ENCODE data around the gene PHACTR1.

The PHACTR1 gene

DNA sequence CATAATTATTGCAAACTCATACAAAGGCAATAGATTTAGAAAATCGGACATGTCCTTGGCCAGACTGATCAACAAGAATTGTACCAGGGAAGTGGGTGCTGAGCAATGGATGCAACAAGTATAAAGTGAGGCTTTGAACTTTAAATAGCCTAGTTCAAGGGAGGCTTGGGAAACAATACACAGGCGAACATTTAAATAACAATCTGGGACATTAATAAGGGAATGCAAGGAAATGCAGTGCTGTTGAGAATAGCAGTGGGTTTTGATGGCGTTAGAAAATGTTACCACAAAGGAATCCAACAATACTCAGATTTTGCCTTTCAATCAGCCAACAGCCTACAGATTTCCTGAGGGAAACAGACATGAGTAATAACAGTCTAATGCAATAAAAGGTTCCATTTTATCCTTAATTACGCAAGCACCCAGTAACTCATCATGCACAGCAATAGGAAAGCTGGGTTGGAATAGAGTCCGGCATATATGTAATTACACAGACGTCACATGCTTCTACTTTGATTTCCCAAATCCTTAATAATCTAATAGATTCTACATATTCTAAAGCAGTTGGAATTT, 134.6 kb downstream of the PHACTR1 start:
- no peak for DNase-seq

DNA sequence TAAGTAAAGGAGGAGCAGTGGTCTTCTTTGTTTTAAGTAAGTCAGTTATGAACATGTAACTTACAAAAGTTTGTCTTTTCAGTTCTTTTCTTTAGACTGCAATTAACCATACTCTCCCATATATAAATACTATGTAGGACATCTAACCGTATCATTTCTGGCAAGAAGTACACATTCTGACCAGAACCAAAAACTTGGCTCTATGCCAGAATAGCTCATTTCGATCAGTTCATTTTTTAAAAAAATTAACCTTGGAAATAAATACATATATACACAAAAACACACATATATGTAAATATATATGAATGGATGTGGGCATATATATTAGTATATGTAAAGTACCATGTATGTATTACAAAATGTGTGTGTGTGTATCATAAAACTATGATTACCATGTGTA, 145.0 kb downstream of the PHACTR1 start:
- no peak for DNase-seq

DNA sequence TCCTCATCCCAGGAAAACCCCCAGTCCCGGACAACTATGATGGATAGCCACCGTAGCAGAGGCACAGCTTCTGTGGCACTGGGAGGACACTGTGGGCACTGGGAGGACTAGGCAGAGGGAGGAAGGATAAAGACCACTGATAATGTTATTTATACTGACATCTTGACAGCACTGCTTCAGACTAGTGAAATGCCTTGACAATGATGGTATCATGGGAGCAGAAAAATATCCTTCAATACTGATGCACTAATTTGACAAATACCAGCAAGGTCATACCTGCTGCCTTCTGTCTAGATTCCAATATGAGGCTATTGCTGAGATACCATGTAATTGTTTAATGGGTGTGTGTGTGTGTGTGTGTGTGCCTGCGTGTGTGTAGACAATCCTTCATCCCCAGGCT, 148.6 kb downstream of the PHACTR1 start:
- DNase-seq: no peak

DNA sequence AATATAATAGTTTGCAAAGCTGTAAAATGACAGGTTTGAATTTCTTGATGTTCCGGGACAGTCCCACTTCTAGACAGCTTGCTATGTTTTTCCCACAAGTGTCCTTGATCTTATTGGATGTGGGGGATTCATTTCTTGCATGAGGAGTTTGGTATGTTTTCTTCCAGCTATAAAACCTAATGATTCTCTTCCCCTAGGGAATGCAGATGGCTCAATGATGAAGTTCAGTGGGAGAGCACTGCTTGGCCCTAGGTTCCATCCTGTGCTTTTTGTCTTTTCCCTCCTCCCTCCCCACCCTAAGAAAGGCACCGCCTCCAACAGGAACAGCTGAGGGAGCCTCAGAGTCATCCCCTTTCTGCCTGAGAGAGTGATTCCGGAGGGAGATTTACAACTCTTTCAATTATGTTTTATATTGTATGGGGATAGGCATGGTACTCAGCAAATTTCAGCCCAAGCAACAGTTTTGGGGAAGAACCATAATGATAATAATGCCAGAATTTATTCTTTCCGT, 149.2 kb downstream of the PHACTR1 start:
- DNase-seq: no peak

DNA sequence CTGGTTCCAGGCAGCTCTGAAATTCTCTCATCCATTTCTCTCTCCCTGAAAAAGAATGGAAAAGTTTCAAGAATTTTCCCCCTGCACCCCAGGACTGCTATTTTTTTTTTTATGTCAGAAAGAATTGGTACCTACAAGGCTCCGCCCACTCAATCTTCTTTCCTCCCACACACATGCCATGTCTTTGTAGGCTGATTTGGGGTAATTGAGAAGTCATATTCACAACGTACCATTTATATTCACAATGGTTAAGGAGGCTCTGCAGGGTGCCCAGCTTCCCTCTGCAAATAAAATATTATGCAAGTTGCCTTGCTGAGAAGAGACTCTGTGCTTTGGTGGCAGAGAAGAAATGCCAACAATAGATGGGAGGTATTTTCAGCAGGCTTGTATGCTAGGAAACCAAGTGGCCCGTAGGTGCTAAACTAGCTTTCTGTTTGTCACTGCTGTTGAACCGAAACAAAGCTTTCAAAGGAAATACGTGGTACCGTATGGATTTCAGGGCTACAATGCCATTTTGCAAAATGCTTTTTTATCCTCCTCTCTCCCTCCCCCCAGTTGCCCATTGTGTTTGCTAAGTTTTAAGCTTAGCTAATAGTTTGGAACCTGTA, 150.0 kb downstream of the PHACTR1 start:
- DNase-seq: no peak

DNA sequence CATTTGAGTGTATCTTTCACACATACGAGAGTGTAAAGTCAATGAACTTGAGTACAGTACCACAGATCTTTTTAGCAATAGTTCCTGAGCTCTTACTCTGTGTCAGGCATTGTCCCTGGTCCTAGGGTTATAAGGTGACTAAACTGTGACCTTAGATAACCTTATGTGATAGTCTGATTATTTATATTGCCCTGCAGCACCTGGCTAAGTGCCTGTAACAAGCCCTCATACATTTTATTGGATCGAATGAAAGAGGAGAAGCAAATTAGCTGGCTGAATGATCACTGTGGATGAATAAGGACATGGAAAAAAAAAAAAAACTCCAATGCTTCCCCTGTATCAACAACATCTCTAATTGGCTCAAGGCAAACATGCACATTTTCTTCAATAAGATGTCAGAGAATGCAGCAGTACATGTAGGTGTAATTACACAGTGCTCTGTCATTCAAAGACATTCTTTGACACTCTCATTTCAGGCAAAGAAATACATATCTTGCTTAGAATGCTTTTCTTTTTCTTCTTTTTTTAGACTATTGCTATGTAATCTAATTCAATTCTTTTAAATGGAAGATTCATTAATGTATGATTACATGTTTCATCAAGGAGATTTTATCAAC, 153.4 kb downstream of the PHACTR1 start:
- DNase-seq: no peak

DNA sequence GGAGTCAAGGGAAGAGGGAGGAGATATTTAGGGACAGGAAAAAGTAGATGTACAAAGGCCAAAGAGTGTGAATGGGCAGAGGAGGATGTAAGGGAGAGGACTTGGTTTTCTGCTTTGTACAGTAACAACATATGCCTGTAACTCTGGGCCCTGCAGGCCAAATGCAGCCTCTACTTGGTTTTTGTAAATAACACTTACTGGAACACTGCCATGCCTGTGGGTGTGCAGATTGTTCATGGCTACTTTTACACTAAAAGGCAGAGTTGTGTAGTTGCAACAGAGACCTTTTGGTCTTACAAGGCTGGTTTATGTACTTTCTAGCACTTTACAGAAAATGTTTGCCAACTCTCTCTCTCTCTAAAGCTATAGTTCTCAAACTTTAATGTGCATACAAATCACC, 157.1 kb downstream of the PHACTR1 start:
- no peak for DNase-seq

DNA sequence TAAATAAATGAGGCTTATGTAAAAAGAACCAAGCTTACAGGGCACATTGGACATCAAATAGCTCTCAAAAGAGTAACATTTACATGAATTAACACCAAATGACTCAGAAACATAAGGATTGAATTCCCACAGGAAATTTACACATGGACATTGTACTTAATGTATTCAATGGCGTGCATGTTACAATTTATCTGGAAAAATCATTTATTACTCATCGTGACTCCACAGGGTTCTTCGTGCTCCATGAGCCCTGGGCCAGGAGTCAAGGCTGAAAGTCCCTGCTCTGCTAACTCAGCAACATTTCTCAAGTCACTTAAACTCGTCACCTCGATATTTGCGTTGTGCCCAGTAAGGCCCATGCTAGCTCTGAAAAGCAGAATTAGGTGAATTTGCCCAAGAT, 158.5 kb downstream of the PHACTR1 start:
- DNase-seq: no peak

DNA sequence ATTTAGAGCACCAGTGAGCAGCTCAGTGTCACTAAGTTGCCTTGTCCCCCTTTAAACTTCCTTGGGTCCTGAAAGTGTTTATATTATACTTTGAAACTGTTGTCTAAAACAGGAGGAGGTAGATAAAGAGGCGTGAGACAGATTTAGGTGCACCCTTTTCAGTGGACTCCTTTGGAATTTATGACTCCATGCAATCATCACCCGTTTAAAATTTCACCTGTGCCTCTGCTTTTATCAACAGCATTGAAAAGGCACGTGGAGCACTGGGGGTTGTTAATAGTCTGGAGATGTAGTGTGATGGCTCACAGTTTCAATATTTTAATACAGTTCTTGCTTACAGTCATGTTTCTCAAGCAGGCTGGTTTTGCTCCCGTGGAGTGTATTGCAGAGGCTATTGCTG, 162.2 kb downstream of the PHACTR1 start:
- no peak for DNase-seq

DNA sequence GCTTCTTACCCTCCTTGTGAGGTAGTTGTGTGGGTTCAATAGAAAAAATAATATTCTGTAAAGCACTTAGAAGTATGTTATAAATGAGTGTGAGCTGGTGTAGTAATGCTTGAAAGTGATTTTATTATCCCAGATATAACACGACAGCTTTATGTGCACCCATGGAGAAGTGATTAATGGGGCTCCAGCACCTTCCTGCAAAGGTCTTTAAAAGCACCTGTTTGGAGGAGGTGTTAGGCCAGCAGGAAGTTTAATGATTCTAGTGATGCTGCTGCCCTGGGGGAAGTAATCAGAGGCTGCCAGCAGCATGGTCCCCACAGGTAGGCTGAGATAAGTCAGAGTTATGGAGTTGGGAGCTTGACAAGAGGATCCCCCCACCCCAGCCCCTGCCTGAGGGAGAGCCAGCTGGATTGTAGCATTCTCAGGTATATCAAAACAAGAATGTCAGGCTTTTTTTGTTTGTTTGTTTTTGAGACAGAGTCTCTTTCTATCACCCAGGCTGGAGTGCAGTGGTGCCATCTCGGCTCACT, 166.3 kb downstream of the PHACTR1 start:
- DNase-seq: no peak

DNA sequence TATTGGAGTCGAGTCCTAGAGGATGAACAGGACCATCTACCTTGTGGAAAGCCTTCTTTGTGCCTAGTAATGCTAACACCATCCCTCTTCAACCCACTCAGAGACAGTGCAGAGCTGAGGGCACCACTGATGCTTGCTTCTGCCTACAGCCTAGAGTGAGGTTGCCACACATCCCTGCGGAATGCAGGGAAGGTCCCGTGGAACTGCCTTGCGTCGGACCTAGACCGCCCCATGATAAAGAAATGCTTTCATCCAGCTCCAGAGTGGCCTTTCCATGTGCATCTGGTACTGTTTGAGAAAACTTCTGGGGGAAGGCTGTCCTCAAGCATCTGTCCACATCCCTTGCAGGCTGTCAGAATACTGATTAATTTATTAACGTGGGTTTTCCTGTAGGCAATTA, 168.4 kb downstream of the PHACTR1 start:
- DNase-seq: no peak

DNA sequence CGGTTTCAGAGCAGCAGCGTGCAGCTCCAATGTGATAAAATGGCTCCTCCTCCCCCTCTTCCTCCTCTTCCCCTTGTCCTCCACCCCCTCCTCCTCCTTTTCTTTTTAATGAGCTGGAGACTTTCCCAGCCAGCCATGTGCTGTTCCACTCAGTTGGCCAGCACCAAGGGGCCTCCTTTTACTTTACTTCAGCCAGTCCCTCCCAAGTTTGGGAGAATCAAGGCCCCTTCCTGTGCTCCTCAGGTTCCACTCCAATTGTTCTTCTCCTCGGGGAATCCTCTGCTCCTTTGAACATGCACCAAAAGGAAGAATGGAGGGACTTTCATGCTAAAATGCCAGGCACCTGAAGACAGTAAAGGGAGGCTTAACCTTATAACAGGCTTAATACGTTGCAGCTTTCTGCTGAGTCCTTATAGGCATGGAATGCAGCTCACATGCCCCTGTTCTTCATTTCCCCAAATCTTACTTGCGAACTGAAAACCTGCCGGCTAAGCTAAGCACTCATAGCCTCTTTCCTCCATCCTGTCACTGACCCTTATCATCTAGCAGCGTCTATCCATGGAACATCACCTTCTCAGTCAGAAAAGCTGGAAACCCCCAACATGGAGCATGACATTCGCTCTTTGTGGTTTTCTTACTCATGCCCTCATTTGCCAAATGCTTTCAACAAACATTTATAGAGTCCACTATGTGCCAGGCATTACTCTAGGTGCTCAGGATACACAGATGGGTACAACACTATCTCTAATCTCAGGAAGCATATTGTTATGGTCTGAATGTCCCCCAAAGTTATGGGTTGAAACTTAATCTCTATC, 170.6 kb downstream of the PHACTR1 start:
- no peak for DNase-seq

DNA sequence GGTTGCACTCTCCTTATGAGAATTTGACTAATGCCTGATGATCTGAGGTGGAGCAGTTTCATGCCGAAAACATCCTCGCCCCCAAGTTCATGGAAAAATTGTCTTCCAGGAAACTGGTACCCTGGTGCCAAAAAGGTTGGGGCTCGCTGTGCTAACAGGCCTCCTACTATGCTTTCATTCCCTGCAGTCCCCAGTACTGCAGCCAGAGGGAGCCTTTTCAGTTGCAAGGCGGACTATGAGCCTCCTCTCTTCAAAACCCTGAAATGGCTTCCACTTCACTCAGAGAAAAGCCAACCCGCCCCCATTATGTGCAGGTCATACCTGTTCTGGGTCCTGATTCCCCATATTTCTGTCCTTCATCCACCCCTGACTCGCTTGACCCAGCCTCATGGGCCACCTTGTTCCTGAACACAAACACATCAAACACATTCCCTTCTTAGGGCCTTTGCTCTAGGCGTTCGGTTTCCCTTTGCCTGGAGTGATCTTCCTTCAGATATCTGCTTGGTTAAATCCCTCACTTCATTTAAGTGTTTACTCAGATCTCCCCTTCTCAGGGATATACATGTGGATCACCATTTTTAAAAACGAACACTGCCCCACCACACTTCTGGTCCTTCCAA, 173.7 kb downstream of the PHACTR1 start:
- DNase-seq: peak; percentile 38

DNA sequence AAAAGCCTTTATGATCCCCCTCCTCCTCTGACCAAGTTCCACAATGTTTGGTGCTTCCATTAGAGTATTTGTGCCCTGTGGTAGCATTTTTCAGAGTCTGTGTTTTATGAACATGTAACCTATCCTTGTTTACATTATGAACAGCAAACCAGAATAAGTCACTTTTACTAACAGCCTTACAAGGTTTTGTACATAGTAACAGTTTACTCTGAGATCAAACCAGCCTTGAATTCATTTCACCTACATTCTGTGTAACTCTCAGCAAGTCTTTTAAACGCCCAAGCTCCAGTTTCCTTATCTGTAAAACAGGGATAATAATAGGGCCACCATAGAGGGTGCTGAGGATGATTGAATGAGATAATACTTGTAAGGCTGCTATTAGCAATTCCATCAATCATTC, 175.0 kb downstream of the PHACTR1 start:
- DNase-seq: no peak

DNA sequence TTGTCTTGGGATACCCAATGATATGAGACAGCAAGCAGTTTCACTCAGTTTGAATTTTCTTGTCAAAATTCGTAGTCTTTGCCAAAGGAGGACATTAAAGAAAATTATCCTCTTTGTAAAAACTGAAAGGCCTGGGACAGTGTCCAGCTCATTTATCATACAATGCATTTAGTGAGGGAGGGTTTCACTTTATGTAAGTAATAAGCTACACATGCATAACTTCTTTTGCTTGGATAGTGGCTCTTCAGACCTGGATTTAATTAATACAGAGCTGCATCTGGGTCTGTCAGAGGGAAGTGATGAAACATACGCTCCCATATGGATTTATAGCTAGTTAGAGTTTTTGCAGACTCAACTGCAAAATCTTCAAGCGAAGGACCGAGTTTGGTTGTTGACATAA, 175.6 kb downstream of the PHACTR1 start:
- DNase-seq: no peak

DNA sequence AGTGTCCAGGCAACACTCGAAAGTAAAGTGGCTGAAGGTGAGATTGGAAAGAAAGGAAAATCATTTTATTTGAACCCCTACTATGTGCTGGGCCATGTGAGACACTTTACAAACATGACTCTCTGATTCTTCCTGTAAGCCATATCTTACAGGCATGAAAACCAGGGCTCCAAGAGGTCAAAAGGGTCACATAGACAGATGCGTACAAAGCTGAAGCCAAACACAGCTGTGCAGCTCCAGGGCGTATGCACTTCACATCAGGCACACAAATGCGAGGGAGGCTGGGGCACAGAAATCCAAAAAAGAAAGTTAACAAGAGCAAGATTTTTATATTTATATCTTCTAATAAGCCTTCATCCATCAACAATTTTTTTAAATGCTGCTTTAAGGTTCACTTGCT, 176.5 kb downstream of the PHACTR1 start:
- DNase-seq: no peak

DNA sequence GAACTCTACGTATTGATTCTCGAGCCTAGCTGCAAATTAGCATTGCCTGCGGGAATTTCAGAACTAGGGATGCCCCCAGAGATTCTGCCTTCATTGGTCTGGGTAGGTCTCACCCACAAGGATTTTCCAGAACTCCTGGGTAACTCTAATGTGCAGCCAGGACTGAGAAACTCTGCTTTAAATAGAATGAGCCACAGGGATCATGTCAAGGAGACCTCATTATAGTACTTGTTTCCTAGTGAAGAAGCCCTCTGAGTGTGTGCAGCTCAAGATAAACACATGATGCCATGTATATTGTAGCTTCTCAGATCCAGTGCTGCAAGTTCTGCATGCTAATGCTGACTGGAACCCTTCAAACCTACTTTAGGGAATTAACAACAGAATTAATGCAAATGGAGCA, 179.2 kb downstream of the PHACTR1 start:
- no peak for DNase-seq

DNA sequence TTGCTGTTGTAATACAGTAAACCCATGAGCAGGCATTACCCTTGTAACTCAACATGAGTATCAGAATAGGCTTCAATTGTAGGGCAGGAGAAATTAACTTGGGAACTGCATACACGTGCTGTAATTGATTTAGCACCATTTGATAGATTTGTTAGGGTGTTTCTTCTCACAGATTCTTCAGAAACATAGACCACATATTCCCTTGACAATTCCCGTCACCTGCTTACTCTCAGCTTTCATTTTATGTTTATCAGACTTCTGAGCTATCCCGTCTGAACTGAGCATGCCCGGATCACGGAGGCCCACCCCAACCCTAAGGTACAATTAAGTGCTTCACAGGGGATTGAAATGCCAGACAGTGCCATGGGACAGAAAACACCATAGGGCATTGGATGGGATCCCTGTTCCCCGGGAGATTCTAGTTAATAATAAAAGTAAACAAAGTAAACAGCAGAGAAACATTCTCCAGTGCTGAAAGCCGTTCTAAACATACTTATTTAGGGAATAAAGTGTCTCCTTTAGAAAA, 179.7 kb downstream of the PHACTR1 start:
- no peak for DNase-seq

DNA sequence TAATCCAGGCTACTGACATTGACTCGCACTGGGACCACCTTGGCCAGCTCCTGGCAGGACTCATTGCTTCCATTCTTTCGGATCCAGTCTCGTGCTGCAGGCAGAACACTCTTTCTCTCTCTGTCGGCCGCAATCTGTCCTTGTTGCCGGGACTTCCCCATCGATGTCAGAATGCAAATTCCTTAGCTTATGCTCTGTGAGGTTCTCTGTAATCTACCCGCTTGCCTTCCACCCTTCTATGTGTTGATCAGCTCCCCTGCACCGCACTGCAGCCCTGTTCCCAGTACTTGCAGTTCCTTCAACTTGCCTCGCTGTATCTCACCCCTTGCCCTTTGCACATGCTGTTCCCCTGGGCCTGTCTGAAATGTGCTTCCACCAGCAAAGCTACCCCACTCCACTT, 182.0 kb downstream of the PHACTR1 start:
- no peak for DNase-seq

DNA sequence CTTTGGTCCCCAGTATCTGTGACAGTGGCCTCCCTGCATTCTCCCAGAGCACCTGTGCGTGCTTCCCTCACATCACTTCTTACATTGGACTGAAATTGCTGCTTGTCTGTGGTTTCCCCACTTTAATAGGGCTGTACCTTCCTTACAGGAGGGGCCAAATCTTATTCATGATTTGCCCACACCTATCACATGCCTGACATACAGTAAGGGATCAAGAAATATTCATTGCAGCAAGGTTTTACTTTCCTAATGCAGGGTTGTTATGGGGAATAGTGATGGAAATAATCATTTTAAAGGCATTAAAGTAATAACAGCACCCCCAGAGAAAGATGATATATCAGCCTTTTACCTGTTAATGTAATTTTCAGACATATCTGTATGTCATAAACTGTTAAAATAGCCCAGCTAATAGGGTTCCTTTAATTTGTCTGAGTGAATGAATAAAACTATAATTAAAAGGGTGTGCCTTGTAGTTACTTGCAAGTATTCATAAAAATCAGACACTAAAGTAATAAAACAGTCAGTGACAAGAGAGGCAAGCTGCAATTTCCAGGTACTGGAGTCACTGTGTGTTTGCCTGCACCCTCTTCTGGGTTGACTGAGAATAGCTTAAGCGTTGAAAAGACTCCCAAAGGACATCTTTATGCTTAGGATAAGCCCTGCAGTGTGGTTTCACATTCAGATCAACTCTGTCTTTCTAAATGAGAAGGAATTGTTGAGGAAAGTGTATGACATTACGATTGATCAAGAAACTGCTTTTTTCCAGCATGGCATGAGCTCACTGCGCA, 182.7 kb downstream of the PHACTR1 start:
- no peak for DNase-seq

DNA sequence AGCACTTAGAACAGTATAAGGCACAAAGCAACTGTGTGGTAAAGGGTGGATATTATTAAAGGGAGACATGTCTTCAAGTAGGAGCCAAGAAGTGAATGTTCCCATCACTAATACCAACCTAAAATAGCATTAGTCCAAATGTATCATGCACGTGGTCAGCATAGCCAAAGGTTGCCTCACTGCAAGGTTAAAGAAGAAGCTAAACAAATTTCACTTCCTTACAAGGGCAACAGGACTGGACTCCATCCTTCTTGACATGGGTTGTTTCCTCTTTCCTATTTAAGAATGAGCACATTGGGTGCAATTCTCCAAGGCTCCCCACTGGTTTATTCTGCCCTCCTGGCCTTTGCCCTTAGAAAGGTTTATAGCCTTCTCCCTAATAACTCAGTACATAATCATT, 186.7 kb downstream of the PHACTR1 start:
- no peak for DNase-seq

DNA sequence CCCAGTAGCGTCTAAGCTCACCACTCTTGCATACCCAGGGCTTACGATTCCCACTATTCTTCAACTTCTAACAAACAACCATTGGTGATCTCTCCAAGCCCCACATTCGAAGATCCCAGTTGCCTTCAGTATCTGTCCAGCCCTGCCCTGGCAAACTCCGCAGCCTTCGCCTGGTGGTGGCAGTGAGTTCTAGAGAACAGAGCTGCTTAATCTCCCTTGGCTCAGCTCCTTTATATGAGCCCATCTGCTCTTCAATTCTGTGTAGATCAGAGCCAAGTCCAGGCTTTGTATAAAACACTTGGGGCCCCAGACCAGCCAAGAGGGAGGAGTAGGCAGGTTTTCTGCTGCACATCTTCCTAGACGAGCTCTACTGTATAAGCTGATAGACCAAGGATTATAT, 193.3 kb downstream of the PHACTR1 start:
- no peak for DNase-seq

Data from stimulated activated CD4-positive, alpha-beta T cell treated with anti-CD3 and anti-CD28 coated beads, Interleukin-15, amount 100 ng/mL, for 24 hours (primary cell).